Central memory CD4-positive, alpha-beta T cell (primary cell): ENCODE results near the gene LMBR1.
"Not testable (repeated sequence)": the region's sequence is repeated elsewhere in the genome, so short reads cannot be mapped to it uniquely, and the experiment has no call there.

Experiments
- DNase-seq: peaks from one replicate; pipeline ENCODE4 v3.0.0; 2022
- total RNA-seq, 3 experiments: gene quantifications; one replicate each; lab custom pipeline; 2026; lab: John Stamatoyannopoulos, UW

LMBR1 gene, protein sequence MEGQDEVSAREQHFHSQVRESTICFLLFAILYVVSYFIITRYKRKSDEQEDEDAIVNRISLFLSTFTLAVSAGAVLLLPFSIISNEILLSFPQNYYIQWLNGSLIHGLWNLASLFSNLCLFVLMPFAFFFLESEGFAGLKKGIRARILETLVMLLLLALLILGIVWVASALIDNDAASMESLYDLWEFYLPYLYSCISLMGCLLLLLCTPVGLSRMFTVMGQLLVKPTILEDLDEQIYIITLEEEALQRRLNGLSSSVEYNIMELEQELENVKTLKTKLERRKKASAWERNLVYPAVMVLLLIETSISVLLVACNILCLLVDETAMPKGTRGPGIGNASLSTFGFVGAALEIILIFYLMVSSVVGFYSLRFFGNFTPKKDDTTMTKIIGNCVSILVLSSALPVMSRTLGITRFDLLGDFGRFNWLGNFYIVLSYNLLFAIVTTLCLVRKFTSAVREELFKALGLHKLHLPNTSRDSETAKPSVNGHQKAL
- 50.3 to 93.5 (median 66.0) reads per million in 3 experiments for total RNA-seq

GRCh38 chr7:156892821-156893706 lies at the start of gene LMBR1:
TSS of gene LMBR1 (minus strand) at chr7:156893183. CDS start at chr7:156892993, 190 bp downstream.
- DNase-seq, result peak; percentile 93

GRCh38 chr7:156942708-156943090 lies 49.7 kb upstream of the LMBR1 start:
- DNase-seq, result no peak

GRCh38 chr7:156941393-156942182 lies 48.6 kb upstream of the LMBR1 start:
- no peak for DNase-seq

- no peak for DNase-seq
Observed at GRCh38 chr7:156940421-156941122, 47.6 kb upstream of the LMBR1 start.

DNA sequence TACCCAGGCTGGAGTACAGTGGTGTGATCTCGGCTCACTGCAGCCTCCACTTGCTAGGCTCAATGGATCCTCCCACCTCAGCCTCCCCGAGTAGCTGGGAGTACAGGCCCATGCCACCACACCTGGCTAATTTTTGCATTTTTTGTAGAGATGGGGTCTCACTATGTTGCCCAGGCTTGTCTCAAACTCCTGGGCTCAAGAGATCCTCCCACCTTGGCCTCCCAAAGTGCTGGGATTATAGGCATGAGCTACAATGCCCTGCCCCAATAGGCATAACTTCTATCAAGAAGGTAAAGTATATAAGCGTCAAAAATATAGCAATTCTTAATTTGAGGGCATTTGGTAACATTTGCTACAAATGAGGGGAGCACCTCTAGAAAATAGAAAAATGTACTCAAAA lies 43.8 kb upstream of the LMBR1 start:
- DNase-seq, result not testable (repeated sequence)

- DNase-seq, result no peak
Observed at GRCh38 chr7:156935250-156935649, 42.3 kb upstream of the LMBR1 start.

- DNase-seq, result no peak
Observed at GRCh38 chr7:156932006-156932405, 39.0 kb upstream of the LMBR1 start.

GRCh38 chr7:156929789-156930539 lies 37.0 kb upstream of the LMBR1 start:
- peak; percentile 57 for DNase-seq

GRCh38 chr7:156928406-156928747 lies 35.4 kb upstream of the LMBR1 start:
- no peak for DNase-seq

- no peak for DNase-seq
Observed at GRCh38 chr7:156927571-156928405, 34.8 kb upstream of the LMBR1 start.

DNA sequence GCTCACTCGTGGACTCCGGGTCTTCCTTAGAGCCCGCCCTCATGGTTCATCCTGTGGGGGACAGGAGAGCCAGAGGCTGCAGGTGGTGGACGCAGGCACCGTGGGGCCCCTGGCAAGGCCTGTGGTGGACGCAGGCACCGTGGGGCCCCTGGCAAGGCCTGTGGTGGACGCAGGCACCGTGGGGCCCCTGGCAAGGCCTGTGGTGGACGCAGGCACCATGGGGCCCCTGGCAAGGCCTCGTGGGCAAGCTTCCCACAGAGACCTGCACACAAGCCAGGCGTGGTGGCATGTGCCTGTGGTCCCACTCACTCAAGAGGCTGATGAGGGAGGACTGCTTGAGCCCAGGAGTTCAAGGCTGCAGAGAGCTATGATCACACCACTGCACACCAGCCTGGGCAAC lies 32.8 kb upstream of the LMBR1 start:
- not testable (repeated sequence) for DNase-seq

- not testable (repeated sequence) for DNase-seq
Observed at GRCh38 chr7:156922304-156922703, 29.3 kb upstream of the LMBR1 start.

- DNase-seq, result not testable (repeated sequence)
Observed at GRCh38 chr7:156920487-156921373, 27.7 kb upstream of the LMBR1 start.

DNA sequence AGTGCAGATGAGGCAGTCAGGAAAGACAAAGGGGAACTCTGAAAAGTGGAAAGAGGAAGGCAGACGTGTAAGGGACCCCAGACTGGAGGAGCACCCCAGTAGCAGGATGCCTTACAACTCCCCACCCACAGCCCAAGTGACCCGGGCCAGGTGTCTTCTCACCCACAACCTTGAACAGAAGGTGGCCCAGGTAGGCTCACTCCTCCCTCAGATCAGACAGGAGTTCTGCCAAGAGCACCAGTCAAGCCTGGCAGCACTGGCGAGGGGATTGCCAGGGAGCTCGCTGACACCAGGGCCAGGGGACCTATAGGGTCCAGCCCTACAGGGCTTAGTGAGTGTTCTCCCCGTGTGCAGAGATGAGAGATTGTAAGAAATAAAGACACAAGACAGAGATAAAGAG lies 27.1 kb upstream of the LMBR1 start:
- no peak for DNase-seq

DNA sequence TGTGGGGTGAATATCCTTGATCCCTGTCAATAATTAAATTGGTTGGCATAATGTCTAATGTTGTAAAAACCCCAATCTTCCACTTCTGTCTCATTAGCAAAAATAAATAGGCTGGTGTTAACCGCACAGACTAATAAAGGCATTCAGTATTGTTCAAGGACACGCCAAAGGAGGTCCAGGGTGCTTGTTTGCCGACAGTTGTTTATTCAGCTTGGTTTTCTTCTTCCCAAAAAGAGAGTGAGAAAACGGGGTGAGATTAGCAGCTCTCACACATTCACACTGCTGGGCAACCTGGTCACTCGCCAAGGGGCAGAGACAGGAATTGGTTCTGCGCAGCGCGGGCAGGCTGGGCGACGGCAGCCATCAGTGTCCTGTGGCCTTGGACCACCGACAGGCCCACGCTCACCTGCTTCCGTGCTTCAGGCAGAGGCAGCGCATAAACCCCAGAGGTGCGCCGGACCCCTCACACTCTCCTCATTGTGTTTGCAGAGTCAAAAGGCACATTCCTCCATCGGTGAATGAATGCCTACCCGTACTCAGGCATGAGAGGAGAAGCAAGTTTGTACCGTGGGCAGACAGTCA lies 26.2 kb upstream of the LMBR1 start:
- DNase-seq, result no peak

DNA sequence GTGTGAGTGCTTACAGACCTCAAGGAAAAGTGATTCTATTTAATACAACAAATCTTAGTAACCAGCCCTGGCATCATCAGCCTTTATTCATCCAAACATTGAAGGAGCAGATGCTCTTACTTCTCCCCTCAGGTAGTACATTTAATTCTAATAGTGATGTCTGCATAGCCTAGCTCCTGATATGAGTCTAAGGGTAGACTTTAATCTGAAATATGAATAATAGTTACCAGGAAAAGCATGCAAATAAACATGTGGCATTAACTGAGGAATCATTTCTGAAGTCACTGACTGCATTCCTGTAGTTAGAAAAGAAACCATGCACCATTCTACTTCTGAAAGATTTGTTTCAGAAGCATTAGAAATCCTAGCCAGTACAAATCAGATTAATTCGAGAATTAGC lies 25.7 kb upstream of the LMBR1 start:
- DNase-seq, result no peak

DNA sequence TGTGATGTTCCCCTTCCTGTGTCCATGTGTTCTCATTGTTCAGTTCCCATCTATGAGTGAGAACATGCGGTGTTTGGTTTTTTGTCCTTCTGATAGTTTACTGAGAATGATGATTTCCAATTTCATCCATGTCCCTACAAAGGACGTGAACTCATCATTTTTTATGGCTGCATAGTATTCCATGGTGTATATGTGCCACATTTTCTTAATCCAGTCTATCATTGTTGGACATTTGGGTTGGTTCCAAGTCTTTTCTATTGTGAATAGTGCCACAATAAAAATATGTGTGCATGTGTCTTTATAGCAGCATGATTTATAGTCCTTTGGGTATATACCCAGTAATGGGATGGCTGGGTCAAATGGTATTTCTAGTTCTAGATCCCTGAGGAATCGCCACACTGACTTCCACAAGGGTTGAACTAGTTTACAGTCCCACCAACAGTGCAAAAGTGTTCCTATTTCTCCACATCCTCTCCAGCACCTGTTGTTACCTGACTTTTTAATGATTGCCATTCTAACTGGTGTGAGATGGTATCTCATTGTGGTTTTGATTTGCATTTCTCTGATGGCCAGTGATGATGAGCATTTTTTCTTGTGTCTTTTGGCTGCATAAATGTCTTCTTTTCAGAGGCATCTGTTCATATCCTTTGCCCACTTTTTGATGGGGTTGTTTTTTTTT lies 16.7 kb upstream of the LMBR1 start:
- not testable (repeated sequence) for DNase-seq

DNA sequence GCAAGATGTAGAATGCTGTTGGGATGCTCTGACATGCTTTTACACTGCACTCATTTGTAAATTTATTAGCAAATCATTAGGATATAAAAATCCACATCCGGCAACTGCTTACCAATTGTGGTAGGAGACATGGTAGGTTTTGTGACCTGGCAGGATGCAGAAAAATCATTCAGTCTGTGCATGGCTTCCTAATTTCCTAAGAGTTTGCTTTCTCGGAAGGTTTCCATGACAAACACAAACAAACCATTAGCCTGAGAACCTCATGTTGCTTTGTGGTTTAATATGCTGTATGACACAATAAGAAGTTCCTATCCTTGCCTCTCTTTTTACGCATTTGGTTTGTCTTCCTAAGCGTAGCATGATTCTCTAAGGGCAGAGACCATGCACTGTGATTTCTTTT lies 14.7 kb upstream of the LMBR1 start:
- DNase-seq, result no peak
